ENCODE results near the gene FAM83G.
"Not testable (repeated sequence)": the region's sequence is repeated elsewhere in the genome, so short reads cannot be mapped to it uniquely, and the experiment has no call there.

FAM83G gene, protein sequence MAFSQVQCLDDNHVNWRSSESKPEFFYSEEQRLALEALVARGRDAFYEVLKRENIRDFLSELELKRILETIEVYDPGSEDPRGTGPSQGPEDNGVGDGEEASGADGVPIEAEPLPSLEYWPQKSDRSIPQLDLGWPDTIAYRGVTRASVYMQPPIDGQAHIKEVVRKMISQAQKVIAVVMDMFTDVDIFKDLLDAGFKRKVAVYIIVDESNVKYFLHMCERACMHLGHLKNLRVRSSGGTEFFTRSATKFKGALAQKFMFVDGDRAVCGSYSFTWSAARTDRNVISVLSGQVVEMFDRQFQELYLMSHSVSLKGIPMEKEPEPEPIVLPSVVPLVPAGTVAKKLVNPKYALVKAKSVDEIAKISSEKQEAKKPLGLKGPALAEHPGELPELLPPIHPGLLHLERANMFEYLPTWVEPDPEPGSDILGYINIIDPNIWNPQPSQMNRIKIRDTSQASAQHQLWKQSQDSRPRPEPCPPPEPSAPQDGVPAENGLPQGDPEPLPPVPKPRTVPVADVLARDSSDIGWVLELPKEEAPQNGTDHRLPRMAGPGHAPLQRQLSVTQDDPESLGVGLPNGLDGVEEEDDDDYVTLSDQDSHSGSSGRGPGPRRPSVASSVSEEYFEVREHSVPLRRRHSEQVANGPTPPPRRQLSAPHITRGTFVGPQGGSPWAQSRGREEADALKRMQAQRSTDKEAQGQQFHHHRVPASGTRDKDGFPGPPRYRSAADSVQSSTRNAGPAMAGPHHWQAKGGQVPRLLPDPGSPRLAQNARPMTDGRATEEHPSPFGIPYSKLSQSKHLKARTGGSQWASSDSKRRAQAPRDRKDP

DNA sequence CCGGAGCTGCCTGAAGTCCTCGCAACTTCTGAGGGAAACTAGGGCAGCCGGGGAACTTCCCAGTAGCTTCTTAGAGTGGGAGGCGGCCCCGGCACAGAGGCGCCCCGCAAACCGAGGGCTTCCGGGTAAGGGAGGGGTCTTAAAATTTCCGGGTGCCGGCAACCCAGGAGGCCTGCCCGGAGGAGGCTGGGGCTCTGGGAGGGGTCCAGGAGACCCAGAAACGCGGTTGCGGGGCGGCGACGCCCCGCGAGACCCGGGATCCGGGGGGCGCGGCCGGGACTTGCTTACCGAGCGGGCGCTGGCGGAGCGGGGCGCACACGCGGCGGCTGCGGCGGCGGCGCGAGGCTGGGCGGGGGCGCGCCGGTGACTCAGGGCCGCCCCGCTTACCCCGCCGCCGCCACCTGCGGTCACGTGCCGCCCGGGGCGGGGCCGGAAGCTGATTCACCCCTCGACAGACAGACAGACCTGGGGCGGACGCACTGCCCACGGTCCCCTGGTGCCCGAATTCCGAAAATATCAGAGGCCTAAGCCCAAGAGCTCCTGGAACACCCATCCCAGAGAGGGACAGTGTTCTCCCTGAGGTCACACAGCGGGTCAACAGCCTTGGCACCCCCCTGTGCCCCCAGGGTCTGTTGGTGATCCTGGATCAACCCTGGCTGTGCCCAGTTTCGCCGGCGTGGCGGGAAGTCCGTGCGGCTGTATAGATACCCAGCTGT, at the start of gene FAM83G:
Gene FAM83G (minus strand): TSS at position 344 of the 716 bp plus-strand sequence. CDS start 723 bp downstream, outside the sequence.
- no peak for DNase-seq

DNA sequence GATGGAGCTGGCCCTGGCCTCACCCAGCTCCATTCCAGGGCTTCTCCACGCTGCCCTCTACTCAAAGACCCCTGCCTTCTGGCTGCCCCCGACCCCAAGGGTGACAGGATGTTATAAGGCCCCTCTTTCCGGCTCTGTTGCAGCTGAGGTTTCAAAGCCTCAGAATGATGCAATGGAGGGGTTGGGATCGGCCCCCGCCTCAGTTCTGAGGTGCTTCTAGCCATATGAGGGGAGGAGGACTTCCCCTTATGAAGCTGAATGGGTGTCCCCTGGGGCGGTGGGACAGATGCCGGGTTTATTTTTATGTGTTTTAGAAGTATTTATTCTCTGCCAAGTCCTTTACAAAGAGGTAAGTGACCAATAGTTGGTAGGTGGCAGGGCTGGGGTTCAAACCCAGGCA, 44.3 kb upstream of the FAM83G start:
- not testable (repeated sequence) for DNase-seq

DNA sequence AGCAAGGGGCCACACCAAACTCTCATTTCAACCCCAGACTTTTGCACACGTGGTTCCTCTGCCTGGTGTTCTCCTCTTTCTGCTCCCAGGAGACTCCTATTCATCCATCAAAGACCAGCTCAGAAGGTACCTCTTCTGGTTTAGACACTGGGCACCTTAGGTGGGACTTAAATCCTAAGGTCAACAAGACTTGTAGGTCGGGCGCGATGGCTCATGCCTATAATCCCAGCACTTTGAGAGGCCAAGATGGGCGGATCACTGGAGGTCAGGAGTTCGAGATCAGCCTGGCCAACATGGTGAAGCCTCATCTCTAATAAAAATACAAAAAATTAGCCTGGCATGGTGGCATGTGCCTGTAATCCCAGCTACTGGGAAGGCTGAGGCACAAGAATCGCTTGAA, 42.9 kb upstream of the FAM83G start:
- DNase-seq: not testable (repeated sequence)

DNA sequence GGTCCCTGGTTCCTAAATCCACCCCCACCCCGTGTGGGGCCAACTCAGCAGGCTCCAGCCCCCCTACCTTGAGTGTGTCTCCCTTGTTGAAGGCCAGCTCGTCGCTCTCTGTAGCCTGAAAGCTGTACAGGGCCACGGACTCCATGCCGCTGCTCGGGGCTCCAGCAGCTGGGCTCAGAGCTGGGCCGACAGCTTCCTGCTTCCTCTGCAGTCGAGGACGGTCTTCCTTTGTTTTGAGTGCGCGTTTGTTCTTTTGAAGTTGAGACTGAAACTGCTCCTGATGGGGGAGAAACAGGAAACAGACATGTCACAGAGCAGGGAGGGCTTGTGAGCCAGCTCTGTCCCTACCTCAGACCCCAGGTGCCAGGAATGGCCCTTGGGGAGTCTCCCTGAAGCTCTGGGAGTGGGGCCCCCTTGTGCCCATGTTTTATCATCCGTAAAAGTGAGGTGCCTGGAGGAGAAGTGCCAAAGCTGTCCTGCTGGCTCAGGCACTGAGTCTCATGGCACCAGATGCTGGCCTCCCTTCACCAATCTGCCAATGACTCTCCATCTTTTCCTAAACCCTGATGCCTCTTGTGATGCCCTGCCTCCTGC, 42.3 kb upstream of the FAM83G start, which contains the start of gene GRAP:
Gene GRAP (minus strand): TSS at position 176 of the 594 bp plus-strand sequence. CDS start 31 bp downstream, at position 145.
- DNase-seq: not testable (repeated sequence)

DNA sequence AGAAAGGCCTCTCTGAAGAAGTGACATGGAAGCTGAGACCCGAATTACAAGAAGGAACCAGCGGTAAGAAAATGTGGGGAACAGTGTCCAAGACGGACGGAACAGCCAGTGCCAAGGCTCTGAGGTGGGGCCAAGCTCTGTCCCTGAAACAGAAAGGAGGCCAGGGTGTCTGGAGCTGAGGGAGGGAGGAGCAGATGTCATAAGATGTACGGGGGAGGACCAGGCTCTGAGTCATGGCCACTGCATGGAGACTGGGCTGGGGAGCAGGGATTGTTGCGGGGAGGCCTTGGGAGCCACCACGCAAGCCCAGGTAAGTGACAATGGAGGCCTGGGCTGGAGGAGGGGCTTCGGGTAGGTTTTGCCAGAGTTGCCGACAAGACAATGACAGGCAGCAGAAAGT, 40.1 kb upstream of the FAM83G start:
- not testable (repeated sequence) for DNase-seq

DNA sequence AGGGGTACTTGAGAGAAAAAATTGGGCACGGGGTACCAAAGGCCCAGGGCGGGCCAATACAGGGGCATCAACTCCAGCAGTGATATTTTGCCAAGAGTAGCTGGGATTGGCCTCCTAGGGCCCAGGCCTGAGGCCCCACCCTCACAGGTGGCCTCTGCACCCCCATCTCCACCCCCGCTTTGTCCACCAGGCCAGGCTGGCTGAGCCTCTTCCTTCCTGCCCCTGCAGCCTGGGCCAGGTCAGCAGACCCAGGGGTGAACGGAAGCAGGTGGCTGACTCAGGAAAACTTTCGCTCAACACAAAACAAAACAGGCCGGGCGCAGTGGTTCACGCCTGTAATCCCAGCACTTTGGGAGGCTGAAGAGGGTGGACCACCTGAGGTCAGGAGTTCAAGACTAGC, 38.5 kb upstream of the FAM83G start:
- DNase-seq: not testable (repeated sequence)

DNA sequence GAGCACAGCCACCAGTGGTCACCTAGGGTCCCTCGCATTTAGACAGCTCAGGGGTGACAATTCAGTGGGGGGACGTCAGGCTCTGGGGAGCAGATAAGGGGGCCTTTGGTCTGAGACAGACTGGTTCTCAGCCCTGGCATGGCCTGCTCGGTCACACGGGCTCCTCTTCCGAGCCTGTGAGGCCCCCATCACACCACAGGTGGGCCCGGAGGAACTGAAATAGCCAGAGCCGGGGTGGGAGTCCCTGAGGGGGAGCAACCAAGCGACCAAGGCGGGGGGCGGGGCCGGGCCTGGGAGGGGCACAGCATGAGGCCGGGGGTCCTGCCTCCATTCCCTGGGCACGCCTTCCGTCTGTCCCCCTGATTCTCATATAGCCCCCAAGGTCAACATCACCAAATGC, 37.8 kb upstream of the FAM83G start:
- not testable (repeated sequence) for DNase-seq

DNA sequence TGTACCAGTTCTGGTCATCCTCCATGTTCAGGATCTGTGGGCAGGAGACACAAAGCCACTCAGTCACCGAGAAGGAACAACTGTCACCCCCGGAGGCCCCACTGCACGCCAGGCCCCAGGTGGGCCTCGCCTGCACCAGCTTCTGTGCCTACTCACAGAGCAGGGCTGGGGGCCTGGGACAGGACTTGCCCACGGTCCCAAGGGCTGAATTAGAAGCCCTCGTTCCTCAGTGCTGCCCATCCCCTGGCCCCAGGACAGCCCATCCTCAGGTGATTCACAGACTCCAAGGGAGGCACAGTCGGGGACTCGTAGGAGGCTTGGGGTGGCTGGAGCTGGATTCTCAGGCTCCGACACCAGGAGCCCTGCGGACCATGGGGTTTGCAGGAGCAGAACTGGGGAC, 37.3 kb upstream of the FAM83G start:
- not testable (repeated sequence) for DNase-seq

DNA sequence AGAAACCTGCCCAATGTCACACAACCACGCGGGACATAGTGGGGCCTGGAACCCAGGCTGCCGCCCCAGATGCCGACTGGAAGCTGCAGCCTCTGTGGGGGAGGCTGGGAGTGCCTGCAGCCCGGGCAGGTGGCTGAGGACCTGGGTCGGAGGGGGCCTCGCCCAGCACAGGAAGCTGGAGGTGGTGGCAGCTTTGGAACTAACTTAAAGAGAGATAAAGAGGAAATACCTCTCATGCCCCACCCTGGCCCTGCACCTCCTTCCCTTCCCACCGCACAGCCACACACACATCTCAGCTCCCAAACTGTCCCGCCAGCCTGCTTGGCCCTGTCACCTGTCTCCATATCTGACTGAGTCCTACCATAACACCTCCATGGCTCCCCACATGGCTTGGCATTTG, 35.8 kb upstream of the FAM83G start:
- not testable (repeated sequence) for DNase-seq

DNA sequence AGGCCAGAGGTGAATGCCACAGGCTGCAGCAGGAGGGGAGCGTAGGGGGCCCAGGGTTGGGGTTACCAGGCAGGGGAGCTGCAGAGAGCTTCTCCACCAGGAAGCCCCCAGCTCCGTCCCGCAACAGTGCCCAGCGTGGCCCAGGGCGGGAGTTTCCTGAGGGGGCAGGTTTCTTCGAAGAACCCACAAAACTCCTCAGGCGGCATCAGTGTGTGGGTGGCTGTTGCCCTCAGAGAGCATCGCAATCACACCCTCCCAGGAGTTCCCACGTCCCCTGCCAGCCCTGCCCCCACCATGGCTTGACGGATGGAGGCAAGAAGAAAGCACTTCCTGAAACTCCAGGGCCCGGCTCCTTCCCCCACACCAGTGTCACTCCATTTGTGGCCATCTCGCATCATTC, 34.2 kb upstream of the FAM83G start:
- not testable (repeated sequence) for DNase-seq

DNA sequence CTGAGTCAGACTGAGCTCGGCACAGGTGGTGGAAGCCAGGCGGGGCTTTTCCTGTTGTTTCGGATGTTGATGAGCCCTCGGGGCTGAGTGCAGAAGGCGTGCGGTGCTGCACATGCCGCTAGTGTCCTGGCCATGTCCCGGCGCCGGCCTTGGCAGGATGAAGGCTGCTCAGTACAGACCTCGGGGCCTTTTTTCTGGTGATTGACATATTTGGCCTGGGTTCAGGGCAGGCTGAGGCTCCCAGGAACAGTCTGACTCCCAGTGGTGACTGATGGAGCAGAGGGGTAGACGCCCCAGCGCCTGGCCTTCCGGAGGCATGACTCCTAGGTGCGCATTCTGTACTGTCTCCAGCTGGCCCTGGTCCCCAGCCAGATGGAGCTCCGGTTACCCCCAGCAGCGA, 33.4 kb upstream of the FAM83G start:
- not testable (repeated sequence) for DNase-seq

DNA sequence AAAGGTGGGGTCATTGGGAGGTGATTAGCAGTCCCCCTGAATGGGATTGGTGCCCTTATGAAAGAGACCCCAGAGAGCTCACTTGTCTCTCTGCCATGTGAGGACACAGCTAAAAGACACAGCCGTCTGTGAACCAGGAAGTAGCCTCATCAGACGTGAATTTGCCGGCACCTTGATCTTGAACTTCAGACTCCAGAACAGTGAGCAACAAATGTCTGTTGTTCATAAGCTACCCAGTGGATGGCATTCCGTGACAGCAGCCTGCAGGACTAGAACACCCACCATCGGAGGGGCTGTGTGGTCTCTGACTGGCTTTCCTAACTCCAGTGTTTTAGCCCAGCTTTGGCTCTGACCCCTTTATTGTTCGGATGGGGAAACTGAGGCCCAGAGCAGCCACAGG, 33.0 kb upstream of the FAM83G start:
- DNase-seq: not testable (repeated sequence)

DNA sequence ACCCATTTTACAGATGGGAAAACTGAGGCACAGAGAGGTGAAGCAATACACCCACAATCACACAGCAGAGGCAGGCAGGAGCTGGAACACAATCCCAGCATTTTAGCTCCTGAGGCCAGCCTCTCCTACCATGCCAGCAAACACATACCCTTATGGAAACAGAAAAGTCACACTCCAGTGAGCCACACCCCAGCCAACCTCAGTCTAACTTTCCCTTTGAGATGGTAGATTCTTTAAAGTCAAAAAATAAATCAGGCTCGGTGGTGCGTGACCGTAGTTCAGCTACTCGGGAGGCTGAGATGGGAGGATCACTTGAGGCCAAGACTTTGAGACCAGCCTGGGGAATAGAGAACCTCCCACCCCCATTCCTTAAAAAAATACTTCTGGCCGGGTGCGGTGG, 31.6 kb upstream of the FAM83G start:
- not testable (repeated sequence) for DNase-seq

DNA sequence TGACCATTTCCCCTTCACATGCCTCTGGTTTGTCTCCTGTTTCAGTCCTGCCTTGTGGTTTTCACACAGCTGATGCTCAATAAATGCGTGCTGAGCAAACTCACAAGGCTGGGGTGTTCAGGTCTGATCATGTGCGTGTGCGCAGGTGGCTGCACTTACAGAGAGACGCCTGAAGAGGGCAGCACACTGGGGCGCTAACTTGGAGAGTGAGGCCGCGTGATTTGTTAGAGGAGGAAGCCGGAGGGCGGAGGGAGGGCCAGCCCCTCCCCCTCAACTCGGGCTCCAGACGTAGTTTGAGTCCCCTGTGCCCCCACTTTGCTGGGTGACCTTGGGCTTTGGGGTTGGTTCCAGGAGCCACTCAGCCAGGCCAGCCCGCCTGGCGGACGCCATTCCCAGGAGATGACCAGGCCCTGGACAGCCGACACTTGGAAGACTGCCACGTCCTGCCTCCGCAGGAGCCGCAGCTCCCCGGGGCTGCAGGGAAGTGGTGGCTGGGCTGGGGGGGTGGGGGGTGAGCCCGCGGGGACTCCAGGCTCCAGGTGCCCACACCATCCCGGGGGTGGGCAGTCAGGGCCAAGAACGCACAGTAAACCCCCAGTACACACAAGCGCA, 27.9 kb upstream of the FAM83G start:
- not testable (repeated sequence) for DNase-seq

DNA sequence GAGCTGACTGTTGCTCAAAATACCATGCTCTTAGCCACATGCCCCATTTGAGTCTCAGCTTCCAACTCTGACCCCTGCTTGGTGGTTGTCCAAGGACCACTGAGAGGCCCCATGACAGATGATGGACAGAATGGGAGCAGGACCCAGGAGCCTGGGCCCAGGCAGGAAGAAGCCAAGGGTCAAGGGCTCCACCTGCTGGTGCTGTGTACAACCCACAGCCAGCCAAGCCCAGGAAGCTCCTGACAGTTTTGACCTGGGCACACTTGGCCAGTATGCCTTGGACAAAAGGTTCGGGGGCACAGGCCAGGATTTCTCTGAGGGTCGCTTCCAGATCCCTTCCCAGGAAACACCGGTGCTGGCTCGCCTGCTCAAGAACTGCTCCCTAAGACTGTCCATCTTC, 27.2 kb upstream of the FAM83G start:
- not testable (repeated sequence) for DNase-seq

DNA sequence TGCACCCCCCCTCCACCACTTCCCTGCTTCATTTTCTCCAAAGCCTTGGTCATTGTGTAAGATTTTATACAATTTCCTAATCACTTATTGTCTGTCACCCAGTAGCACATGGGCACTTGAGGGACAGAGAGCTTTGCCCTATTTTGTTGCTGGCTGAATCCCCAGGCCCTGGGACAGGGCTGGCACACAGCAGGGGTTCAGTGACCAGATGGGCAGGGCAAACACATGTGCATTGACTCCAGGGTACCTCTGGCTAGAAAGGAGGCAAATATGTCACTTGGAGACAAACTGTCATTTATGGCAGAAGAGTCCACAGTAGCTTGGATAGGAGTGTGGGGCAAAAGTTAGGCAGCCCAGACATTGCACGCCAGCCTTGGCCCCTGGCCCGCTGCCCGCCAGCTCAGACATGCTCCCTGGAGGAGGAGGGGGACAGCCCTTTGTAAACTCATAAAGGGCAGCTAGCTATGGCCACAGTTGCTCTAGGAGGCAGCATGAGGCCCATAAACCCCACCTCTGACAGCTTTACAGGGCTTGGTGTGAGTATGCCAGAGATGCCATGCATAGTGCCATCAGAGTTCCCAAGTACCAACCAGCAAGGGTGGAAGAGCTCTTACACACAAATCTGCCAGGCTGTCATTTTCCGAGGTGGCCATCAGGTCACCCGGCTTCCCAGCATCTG, 26.3 kb upstream of the FAM83G start:
- DNase-seq: not testable (repeated sequence)

DNA sequence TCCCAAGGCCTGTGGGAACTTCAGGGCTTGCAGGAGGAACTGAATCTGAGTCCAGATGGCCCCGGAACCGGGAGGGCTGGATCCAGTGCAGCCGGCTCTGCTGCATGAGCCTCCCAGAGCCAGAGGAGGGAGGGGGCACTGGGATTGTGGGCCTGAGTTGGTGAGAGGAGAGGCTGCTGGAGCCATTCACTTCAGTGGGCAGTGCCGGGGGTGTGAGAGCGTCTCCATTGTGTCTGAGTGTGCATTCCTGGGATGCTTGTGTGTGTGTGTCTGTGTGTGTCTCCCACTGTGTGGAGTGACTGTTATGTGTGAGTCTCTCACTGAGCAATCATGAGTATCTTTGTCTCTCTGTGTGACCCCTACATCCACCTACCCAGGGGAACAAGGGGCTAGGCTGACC, 25.2 kb upstream of the FAM83G start:
- not testable (repeated sequence) for DNase-seq

DNA sequence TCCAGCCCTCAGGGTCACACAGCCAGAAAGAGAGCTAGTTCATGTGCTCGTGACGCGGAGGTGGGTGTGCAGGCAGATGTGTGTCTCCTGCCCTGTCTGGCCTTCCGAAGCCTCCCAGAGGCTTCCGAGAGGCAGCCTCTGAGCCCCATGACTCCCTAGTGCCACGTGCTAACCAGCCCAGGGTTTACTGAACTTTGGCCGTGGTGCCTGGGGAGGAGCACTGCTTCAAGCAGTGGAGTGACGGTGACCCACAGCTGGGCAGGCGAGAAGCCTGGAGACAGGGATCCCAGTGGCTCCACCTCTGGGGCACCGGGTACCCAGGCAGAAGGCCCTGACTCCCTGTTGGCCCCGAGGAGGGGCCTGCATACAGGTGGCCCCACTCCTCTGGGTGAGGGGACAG, 24.1 kb upstream of the FAM83G start:
- not testable (repeated sequence) for DNase-seq

DNA sequence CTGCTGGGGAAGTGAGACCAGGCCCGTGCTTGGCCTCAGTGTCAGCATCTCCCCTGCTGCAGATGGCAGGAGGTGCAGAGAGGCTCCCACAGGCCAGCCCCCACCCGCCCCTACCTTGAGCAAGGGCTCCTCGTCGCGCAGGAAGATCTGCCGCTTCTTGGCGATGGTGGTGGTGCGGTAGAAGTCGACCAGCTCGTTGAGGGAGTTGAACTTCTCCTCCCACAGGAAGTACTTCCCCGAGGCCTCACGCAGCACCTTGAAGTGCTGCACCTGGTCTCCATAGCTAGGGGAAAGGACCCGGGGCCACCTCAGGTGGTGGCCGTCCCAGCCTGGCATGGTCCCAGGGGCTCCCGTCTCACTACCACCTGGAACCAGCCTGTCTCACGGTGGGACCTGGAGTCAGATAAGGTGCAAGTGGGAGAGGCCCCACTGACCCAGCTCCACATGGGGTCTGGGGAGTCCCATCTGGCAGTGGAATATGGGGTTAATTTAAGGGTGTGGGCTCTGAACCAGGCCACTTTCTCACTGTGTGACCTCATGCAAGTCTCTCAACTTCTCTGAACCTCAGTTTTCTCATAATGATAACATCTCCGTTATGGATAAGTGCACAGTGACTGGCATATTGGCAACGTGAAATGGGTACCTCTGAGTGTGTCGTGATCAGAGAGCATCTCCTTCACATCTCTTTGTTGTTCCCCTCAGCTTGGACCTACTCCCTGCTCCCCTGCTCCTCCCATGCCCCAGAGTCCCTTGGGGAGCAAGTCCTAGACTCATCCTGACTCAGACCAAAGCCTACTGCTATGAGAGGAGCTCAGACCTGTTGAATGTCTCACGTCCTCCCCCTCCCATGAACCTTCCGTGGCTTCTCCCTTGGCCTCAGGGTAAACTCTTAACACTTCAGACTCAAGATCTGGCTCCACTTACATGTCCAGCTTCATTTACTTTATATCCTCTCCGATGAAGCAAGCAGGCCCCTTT, 19.8 kb upstream of the FAM83G start:
- no peak for DNase-seq
